ENCODE data around the gene GLYAT.

DNA sequence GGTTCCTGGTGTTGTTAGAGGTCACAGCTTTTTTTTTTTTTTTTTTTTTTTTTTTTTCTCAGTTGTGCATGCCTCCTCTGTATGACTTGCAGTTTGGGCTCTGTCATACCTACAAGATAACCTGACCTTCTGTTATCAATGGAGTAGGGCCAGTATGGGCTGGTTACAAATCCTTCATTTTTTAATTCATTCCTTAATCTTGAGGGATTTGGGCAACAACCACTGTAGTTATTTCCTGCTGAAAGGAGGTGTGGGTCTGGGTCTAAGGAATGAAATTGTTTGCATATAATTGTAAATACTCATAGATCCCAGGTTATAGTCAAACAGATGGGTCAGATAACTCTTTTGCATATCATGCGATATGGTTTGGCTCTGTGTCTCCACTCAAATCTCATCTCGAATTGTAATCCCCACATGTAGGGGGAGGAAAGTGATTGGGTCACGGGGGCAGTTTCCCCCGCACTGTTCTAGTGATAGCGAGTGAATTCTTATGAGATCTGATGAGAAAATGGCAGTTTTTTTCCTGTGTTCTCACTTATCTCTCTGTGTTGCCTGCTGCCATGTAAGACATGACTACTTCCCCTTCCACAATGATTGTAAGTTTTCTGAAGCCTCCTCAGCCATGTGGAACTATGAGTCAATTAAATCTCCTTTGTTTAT lies 14.1 kb upstream of the GLYAT start:
- TF ChIP-seq, protein P1, sequence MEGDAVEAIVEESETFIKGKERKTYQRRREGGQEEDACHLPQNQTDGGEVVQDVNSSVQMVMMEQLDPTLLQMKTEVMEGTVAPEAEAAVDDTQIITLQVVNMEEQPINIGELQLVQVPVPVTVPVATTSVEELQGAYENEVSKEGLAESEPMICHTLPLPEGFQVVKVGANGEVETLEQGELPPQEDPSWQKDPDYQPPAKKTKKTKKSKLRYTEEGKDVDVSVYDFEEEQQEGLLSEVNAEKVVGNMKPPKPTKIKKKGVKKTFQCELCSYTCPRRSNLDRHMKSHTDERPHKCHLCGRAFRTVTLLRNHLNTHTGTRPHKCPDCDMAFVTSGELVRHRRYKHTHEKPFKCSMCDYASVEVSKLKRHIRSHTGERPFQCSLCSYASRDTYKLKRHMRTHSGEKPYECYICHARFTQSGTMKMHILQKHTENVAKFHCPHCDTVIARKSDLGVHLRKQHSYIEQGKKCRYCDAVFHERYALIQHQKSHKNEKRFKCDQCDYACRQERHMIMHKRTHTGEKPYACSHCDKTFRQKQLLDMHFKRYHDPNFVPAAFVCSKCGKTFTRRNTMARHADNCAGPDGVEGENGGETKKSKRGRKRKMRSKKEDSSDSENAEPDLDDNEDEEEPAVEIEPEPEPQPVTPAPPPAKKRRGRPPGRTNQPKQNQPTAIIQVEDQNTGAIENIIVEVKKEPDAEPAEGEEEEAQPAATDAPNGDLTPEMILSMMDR (IDR thresholded peaks at IDR 0.05 in 8 of 11, conservative IDR thresholded peaks at IDR 0.05 in 3 of 11) = no peak
- TF ChIP-seq POLR2A (IDR thresholded peaks at IDR 0.05) (no peak), POLR2AphosphoS5 (IDR thresholded peaks at IDR 0.05) (no peak)
